ENCODE results near the gene EFL1.
A peak's percentile ranks its signal among the peaks of the same experiment; 100 is the strongest.

The EFL1 gene

DNA sequence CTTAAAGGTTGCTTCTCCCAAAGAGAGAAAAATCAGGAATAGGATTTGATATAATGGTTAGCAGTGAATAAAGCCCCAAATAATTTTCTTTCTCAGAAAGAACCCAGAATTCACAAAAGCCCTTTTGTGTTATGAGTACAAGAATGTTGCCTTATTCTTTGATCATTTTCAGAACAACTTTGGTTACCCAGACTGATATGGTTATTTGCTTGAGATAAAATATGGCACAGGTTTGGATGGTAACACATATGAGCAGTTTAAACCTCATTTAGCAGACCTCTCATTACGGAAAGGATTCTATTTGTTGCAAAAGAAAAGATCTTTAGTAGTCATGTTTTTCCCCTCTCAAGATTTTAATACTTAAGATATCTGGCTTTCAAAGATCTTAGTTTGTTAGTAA is 111.9 kb downstream of the EFL1 start:
- DNase-seq (ENCODE audit: low spot score): no peak

DNA sequence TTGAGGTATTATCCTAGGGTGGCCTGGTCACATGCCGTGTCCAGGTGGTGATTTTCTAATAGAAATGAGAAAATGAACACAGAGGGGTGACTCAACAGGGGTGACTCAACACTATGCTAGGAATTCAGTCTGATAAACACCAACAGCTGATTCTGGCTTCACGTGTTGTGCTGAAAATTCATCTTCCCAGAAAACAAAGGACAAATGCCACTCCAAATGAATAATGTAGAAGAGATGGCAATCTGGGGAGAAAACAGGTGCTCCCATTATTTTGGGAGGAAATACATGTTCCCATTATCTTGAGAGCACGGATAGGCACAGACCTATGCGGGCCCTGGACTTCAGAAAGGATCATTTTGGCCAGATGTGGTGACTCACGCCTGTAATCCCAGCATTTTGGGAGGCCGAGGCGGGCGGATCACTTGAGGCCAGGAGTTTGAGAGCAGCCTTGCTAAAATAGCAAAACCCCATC is 115.5 kb downstream of the EFL1 start:
- no peak for DNase-seq (ENCODE audit: low spot score)

DNA sequence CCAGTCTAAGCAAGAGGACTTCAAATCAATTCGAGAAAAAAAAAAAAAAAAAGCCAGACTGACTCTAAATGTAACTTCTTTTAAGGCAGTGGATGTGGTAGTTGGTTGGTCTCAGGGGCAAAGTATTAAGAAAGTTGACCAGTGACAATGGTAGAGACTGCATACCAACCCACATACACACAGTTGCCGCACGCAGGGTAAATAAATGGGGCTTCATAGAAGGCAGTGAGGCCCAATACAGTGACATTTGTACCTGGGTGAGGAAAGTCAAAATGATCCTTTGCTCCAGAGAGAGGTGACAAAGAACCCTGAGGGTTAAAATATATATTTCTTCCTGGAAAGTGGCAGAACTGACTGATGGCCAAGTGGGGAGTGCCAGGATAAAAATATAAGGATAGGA is 116.0 kb downstream of the EFL1 start:
- DNase-seq (ENCODE audit: low spot score): no peak

DNA sequence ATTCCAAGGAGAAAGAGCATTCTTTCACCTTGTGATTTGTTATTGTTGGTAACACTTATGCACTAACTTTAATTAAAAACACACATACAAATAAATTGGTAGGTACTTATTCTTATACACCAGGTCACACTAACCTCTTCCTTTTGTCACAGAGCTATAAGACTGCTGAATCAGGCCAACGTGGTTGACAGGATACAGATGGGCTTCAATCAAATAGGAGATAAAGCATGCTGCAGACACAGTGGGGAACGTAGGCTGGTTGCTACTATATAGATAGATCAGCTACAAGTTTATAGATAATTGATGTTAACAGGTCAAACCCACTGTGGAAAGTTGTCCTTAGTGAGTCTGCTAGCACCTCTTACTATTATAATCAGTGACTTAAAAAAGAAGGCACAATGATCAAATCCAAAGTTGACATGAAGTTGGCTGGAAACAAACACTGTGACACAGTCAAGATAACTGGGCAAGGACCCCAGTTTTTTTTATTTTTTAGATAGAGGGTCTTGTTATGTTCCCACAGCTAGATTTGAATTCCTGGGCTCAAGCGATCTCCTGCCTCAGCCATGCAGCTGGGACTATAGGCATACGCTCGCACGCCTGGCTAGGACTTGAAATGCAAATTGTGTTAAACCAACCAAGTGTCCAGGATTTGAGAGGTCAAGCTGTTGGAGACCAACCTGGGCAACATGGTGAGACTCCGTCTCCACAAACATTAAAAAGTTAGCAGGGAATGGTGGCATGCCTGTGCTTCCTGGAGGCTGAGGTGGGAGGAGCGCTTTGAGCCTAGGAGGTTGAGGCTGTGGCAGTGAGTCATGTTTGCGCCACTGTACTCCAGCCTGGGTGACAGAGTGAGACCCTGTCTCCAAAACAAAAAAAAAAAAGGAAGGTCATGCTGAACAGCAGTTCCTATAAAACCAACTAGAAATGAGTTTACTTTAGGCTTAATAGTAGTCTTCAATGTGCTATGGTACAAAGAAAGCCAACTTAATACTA is 118.8 kb downstream of the EFL1 start:
- no peak for DNase-seq (ENCODE audit: low spot score)

DNA sequence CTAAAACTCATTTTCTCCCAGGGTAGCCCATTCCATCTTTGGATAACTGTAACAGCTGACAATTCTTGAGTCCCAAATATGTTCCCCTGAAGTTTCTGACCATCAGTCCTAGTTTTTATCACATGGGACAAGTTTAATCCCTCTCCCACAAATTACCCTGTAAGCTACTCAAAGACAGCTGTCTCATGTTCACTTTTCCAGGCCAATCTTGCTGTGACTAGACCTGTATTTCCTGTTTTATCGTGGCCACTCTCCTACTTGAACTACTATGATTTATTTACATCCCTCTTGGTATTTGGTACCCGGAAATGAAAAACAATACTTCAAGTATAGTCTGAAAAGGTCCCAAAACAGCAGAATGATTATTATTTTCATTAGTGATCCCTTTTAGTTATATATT is 121.6 kb downstream of the EFL1 start:
- no peak for DNase-seq (ENCODE audit: low spot score)

DNA sequence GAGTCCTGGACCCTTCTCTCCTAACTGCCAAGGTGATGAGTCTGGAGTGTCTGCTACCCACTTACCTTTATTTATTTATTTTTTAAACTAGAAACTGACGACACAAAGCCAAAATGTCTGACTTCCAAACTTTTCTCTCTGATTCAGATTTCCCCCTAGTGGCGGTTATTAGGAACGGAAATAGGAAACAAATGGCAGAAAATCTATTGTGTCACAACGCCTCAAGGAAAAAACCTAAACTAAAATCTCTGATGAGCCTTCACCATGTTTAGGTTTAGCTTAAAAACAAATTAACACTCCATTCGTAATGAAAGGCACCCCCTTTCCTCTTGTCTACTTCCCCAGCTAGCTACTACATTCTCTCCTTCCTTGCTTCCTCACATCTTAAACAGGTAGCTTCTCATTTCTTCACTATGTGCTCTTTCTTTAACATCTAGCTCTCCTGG is 122.7 kb downstream of the EFL1 start:
- peak; percentile 24 for DNase-seq (ENCODE audit: low spot score)

DNA sequence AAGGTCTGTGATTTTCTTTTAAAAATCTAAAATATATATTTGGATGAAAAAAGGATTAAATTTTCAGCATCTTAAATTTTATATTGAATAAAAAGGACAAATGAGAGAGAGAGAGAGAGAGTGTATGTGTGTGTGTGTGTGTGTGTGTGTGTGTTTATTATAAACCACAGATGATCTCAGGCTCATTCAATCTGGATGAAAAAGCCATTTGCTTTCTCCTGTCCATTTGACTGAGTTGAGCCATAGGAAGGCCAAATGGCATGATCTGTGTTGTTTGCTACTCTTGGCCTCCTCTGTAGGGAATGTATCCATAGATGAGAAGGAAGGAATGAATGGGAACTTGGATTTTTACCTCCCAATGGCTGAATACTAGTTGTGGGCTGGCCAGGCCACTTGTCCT is 124.2 kb downstream of the EFL1 start:
- no peak for DNase-seq (ENCODE audit: low spot score)

DNA sequence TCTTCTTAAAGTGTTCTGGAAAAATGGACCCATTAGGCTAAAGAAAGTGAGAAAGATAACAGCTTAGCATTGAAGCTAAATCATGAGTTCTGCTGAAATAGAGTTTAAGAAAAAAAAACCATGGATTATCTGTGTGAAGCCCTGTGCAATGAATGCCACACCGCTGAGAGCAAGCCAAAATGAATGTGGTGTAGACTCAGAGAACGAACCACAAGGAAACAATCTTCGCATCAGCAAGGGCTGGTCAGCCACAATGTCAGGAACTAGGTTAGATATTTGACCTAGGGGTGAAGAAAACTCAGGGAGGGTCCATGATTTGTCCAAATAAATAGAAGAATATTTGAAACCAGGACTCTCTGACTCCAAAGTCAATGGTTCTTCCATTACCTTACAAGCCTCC is 125.3 kb downstream of the EFL1 start:
- DNase-seq (ENCODE audit: low spot score): no peak

DNA sequence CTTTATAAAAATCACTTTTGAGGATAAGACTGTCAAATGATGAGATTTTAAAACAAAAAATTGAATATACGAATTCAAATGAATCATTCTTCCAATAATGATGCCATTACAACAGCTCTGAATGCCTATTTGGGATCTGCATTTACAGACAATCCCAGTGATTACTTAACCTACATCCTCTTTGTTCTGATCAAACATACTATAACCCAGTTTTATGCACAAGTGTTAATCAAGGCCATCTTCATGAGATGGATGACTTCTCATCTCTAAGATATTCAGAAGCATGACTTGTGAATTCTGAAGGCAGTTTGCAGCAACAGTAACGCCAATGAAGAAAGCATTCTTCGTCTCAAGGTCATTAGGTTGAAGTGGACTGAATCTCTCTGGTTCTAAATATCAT is 126.4 kb downstream of the EFL1 start:
- no peak for DNase-seq (ENCODE audit: low spot score)

DNA sequence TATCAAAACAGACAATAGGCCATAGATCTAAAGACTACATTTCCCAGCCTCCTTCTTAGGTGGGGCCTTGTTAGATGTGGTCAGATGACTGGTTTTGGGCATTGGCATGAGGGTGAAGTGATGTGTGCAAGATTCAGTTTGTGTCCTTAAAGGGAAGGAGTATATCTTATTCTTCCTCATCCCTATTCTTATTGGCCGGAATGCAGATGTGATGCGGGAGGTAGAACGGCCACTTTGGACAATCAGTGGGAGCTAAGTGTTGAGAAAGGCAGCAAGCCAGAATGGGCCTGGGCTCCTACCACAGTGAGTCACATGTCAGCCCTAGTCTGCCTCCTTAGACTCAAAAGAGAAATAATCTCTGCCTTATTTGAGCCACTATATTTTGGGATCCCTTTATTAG is 126.9 kb downstream of the EFL1 start:
- no peak for DNase-seq (ENCODE audit: low spot score)

DNA sequence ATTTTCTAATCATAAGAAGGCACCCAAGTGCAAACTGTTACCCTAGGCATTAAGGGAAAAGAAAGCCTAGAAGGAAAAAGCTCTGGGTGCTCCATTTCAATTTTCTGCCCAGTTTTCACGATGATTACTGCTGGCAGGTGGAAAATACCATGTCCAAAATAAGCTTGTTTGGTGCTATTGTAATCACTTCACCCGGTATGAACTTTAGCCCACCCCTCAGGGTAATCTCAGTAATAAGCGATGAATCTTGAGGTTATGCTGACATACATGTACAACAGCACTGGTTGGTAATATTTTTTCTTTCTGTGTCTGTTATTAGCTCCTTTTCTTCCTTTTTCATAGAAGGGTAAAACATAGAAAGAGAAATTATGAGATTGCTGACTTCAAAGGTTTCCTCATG is 128.1 kb downstream of the EFL1 start:
- DNase-seq (ENCODE audit: low spot score): no peak

DNA sequence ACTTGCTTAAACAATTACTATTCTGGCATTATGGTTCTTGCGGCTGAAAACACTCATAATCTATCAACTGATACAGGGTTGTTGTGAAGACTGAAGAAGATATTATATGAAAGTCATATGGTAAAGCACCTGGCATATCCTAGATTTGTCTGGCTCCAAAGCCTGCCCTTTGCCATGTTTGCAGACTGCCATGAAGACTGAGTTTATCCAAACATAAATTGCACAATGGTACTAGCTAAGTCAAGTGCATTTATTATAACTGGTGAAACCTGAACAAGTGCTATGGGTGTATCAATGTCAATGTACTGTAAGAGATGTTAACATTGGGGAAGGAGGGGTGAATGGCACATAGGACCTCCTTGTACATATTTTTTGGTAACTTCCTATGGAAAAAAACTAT is 129.3 kb downstream of the EFL1 start:
- DNase-seq (ENCODE audit: low spot score): no peak

DNA sequence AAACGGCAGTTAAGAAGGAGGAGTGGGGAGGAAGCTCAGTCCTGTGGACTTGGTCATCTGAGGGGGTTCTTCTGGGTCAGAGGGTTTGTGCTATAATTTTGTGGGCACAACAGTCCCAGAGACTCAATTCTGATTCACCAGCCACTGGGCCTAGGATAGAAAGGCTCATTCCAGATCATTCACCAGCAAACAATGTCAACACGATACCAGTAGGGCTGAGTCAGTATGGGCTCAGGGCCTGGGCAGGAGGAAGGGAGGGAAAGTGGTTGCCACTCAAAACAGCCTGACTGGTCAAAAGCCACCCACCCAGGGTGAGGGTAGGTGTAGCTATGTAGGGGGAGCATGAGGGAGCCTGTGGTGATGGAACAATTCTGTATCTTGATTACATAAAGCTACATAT is 129.8 kb downstream of the EFL1 start:
- no peak for DNase-seq (ENCODE audit: low spot score)

DNA sequence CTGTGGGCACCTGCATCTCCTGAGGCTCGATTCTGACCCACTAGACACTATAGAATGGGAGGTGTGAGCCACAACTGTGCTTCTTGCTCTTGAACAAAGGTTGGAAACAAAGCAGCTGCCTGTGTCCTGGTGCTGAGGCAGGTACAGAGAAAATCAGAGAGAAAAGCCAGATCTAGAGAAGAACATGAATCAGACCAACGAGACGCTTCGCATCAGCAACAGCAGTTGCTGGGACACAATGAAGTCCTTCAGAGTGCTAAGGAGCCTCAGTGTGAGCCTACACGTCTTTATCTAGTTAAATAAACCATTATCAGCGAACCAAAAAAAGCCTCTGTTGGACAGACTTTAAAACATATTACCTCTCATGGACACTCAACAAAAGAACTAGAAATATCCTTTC is 130.4 kb downstream of the EFL1 start:
- DNase-seq (ENCODE audit: low spot score): no peak

DNA sequence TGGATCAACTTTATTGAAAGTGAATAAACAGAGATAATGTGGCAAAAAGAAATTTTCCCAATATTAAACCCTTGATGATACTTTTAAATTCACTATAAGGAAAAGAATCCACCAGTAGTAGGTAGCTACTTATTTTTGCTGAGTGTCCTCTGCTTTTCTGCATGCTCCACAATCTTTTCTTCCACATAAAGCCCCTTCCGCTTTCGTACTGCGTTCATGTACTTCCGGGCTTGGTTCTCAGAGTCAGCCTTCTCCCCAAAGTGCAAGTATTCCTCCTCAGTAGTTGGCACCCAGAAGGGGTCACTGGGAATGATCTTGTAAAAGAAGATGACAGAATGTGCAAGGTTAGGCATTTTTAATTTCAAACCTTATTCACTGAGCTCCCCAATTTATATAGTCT is 132.3 kb downstream of the EFL1 start:
- no peak for DNase-seq (ENCODE audit: low spot score)

DNA sequence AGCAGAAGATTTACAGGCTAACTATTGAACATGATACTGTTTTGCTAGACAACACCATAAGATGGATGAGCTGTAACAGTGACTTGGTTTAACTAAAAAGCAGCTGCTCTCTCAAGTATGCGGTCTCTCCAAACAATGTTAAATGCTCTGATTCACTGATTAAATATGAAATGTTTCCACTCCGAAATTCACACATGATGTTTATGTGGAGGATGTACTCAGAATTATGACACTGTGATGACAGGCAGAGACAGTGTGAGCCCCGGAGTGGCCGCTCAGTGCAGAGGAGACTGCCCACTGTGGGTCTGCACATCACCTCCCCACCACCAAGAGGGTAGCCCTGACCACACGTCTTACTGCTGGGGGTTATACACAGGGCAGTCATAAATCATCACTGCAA is 132.8 kb downstream of the EFL1 start:
- no peak for DNase-seq (ENCODE audit: low spot score)

DNA sequence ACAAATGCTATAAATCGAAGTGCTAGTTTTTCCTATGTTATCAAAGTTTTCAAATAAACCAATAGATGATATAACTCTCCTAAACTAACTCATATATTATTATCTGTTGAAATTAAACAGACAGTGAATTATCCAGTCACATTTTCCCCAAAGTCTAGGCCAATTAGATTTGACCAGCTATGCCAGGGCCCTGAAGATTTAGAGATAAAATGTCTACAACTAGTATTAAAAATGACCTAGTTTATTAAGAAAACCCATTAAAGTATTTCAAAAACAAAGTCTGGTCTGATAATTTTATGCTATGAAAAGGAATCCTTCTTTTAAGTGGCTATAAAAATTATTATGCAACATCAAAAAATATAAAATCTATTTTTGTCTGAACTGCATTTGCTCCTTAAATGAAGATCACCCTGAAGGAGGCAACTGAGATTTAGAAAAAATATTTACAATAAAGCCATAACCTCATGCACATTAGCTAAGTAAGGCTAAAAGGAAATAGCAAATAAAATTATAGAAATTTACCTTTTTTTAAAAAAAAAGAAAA is 133.3 kb downstream of the EFL1 start:
- no peak for DNase-seq (ENCODE audit: low spot score)

DNA sequence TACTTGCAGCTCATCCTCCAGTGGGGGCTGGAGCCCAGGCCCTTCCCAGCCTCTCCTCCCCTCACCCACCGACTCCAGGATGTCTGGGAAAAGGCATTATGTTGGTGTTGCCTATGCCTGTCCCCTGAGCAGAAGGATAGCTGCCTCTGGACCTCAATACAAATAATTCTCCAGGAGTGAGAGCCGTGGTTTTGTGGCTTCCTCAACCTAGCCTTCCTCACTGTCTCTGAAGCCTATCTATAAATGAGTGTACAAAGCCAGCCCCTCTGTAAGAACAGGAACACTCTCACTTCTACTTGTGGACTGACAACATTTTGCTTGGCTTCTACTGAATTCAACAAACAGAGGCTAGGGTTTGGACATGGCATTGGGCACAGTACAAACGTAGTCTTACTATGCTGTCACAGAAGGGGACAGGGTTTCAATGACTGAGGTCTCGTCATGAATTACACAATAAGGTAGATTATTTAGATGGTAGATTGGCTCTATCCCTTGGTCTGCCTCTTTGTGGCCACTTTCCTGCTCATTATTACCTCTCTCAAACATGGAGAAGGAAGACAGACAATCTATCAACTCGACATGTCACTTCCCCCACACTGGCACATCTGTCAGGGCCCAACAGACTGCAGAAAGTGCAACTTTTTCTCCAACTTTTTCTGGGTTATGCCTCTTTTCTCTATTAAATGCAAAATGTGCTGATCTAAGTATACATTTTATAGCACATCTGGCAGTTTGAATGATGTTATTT is 134.0 kb downstream of the EFL1 start:
- DNase-seq (ENCODE audit: low spot score): no peak

DNA sequence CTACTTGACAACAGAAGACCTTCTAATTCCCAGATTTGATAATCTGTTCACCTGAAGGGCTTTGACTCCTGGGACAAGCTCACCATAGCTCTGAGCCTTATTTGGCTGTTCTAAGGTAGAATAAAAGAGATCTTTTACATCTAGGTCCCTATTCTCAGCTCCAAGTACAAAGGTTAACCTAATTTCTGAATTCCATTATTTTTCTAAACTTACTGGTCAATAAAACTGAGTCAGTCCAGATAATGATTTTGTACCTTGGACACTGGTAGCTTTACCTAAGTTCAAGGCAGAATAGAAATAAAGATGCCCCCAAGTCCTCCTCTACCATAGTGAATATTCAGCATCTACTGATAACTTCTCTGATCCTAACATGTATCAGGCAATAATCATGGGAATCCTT is 135.0 kb downstream of the EFL1 start:
- DNase-seq (ENCODE audit: low spot score): no peak

DNA sequence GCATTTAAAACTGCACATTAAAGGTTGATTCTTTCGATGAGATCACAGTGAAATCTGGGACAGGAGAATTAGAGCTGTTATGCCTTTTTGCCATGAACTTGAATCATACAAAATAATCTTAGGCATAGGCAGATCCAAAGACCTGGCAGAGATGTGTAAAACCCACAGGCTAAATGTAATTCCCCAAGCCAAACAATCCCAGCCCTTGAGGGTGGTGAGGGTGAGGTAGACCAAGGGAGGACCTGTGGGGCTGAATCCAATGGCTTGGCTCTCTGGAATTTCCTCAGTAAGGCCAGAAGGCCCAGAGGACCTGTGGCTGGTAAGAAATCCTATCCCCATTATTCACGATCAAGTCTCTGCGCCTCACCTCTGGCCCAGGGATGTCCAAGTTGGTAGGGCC is 136.2 kb downstream of the EFL1 start:
- DNase-seq (ENCODE audit: low spot score): no peak

DNA sequence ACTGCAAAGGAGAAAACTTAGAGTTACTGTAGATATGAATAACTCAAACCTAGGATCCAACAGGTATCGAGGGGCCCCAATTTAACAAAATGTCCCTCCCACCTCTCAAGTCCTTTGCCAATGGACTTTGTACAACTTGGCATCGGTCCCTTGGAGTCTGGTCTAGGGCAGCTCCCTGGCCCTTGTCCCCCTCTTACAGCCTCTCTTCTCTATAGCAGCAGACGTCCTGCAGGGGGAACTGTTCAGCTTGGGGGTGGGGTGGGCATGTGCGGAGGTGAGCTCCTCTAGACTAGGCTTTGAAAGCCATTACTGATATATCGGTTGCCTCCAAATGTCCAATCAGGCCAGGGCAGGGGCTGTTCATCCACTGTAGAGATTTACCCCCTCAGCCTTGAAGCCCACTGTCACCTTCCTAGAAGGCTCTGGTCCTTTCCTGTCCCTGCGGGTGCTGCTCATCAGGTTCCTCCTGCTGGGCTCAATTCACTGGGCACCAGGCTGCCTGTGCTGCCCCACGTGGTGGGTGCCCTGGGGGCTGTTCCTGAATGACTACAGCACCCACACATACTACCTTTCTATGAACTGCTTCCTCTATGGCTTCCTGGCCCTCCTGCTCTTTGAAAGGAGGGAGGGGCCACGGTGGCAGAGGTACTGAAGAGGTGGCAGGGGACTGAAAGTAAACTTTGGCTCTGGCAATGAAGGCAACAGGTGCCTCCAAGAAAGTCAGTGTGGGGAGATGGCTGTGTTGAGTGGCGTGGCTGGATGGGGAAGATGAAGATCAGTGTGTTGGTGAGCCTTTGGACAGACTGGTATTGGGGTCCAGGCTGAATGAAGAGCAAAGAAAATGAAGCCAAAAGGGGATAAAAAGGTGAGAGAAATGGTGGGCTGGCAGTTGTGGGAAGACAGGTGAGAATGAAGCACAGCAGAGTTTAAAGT is 137.9 kb downstream of the EFL1 start:
- DNase-seq (ENCODE audit: low spot score): no peak

Data from germinal center (tissue), 1 donor.